ENCODE measurements around the gene NAT8. TPM values are rescaled to one million over a fixed set of nuclear protein-coding genes. Genes with fewer than 3 reads are reported as not detected.

The NAT8 gene
- total RNA-seq, 3 donors from 2014 or later (not counting 1 experiment from before 2014, with no cell fraction given) = not detected

DNA sequence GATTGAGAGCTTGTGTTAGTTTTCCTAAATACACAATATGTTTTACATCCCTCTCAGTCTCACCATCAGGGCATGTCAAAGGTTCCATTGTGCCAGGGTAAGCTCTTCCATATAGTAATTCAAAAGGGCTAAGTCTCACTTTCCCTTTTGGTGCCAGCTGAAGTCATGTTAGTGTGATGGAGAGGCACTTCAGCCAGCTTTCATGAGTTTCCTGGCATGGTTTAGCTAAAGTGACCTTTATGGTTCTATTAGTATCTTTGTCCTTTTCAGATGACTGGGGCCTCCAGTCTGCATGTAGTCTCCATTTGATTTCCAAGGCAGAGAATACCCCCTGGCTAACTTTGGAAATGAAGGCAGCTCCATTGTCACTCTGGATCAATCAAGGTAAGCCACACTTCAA is 27.2 kb downstream of the NAT8 start:
- H3K27ac Mint-ChIP-seq = no peak overlapping the region
- Histone ChIP-seq H3K9me3 (ENCODE audit: control insufficient read depth, insufficient read depth, low read length) (no peaks in the 10 kb centered on the region), H3K27me3 (ENCODE audit: control insufficient read depth, insufficient read depth, low read length) (no peaks in the 10 kb centered on the region), H3K4me1 (ENCODE audit: control insufficient read depth, insufficient read depth, low read length) (no peaks in the 10 kb centered on the region), H3K27ac (ENCODE audit: low read length) (no peak overlapping the region), H3K36me3 (ENCODE audit: control insufficient read depth, insufficient read depth, low read length) (no peaks in the 10 kb centered on the region), H3K4me3 (ENCODE audit: low read length) (no peak overlapping the region)
- no peaks in the 10 kb centered on the region for H3K36me3 Mint-ChIP-seq
- no peak for DNase-seq
- H3K27me3 Mint-ChIP-seq (ENCODE audit: low read depth in 2 of 2) = no peaks in the 10 kb centered on the region
- intact Hi-C loops (cut with micrococcal nuclease) = no loop called here
- no peaks in the 10 kb centered on the region for H3K9me3 Mint-ChIP-seq
- H3K4me1 Mint-ChIP-seq = no peaks in the 10 kb centered on the region
- TF ChIP-seq, protein P1, sequence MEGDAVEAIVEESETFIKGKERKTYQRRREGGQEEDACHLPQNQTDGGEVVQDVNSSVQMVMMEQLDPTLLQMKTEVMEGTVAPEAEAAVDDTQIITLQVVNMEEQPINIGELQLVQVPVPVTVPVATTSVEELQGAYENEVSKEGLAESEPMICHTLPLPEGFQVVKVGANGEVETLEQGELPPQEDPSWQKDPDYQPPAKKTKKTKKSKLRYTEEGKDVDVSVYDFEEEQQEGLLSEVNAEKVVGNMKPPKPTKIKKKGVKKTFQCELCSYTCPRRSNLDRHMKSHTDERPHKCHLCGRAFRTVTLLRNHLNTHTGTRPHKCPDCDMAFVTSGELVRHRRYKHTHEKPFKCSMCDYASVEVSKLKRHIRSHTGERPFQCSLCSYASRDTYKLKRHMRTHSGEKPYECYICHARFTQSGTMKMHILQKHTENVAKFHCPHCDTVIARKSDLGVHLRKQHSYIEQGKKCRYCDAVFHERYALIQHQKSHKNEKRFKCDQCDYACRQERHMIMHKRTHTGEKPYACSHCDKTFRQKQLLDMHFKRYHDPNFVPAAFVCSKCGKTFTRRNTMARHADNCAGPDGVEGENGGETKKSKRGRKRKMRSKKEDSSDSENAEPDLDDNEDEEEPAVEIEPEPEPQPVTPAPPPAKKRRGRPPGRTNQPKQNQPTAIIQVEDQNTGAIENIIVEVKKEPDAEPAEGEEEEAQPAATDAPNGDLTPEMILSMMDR (IDR thresholded peaks at IDR 0.05) = no peak
- no peak for ATAC-seq
- H3K4me3 Mint-ChIP-seq = no peak overlapping the region

DNA sequence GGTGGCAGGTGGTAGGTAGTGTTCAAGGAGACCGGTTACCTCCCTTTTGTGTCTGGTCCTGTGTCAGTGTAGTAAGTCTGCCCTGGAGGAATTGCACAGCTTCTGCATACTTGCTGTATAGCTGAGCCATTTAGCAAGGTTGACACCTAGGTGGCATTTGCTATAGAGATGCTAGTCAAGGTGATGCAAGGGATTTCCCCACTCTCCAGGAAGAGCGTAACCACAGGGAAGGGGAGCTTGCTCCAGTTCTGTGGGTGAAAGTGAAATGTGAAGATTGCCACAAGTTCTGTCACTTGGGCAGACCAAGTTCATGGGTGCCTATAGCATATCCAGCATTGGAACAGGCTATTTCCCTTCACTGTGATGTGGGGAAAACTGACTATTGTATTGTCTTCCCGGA is 28.1 kb downstream of the NAT8 start:
- TF ChIP-seq, protein P1 (IDR thresholded peaks at IDR 0.05) = no peak
- no peak for DNase-seq
- Mint-ChIP-seq H3K9me3 (no peaks in the 10 kb centered on the region), H3K4me3 (no peak overlapping the region), H3K27ac (no peak overlapping the region), H3K36me3 (no peaks in the 10 kb centered on the region), H3K27me3 (ENCODE audit: low read depth in 2 of 2) (no peaks in the 10 kb centered on the region), H3K4me1 (no peaks in the 10 kb centered on the region)
- intact Hi-C loops (cut with micrococcal nuclease) = no loop called here
- H3K27me3 ChIP-seq (ENCODE audit: control insufficient read depth, insufficient read depth, low read length) = no peaks in the 10 kb centered on the region
- H3K4me3 ChIP-seq (ENCODE audit: low read length) = no peak overlapping the region
- 88% methylated on average over 3 of the region's 3 CpGs for WGBS (ENCODE audit: insufficient coverage)
- H3K27ac ChIP-seq (ENCODE audit: low read length) = no peak overlapping the region
- no peak for ATAC-seq
- H3K36me3 ChIP-seq (ENCODE audit: control insufficient read depth, insufficient read depth, low read length) = no peaks in the 10 kb centered on the region
- no peaks in the 10 kb centered on the region for H3K9me3 ChIP-seq (ENCODE audit: control insufficient read depth, insufficient read depth, low read length)
- H3K4me1 ChIP-seq (ENCODE audit: control insufficient read depth, insufficient read depth, low read length) = no peaks in the 10 kb centered on the region

DNA sequence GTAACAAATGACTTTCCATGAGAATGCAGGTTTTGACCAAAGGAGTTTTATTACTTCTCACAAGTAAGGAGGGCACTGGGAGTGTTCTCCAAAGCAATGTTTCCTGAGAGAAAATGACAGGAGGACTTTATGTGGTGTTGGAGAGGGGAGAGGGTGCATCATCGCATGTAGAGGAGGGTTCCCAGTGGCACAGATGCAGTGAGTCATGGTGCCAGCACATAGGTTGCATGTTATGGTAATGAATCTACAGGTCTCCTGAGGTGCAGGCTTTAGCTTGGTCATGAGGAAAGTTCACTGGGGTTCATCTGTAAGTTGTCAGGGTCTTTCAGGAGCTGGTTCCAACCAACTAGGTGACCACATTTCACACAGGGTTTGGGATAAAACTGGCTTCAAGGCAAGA is 30.4 kb downstream of the NAT8 start:
- Histone ChIP-seq H3K4me1 (ENCODE audit: control insufficient read depth, insufficient read depth, low read length) (no peaks in the 10 kb centered on the region), H3K9me3 (ENCODE audit: control insufficient read depth, insufficient read depth, low read length) (no peaks in the 10 kb centered on the region), H3K36me3 (ENCODE audit: control insufficient read depth, insufficient read depth, low read length) (peaks cover 4% of the 10 kb centered on the region), H3K4me3 (ENCODE audit: low read length) (no peak overlapping the region), H3K27ac (ENCODE audit: low read length) (no peak overlapping the region), H3K27me3 (ENCODE audit: control insufficient read depth, insufficient read depth, low read length) (no peaks in the 10 kb centered on the region)
- intact Hi-C loops (cut with micrococcal nuclease) = no loop called here
- Mint-ChIP-seq H3K4me3 (no peak overlapping the region), H3K27me3 (ENCODE audit: low read depth in 2 of 2) (no peaks in the 10 kb centered on the region), H3K27ac (no peak overlapping the region), H3K4me1 (no peaks in the 10 kb centered on the region), H3K9me3 (no peaks in the 10 kb centered on the region), H3K36me3 (no peaks in the 10 kb centered on the region)
- TF ChIP-seq, protein P1 (IDR thresholded peaks at IDR 0.05) = no peak
- DNase-seq = no peak
- 93% methylated on average over 1 of the region's 1 CpG for WGBS (ENCODE audit: insufficient coverage)
- no peak for ATAC-seq

DNA sequence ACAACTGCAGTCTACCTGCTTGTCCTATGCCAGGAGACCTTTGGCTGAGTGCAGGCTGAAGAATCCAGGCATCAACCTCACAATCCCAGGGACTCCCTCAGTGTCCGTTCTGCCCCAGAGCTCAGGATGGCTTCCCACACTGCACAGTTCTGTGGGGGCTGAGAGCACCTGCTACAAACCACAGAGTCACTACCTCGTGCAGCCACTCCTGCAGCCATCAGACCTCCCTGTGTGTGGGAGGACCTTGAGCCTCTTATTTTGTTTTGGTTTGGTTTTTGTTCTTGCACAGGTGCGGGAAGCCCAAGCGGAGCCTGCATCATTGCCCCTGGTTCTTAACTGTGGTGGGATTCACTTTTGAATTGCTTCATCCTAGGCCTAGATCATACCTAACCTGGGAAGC is 31.0 kb downstream of the NAT8 start:
- intact Hi-C loops (cut with micrococcal nuclease) = no loop called here
- H3K9me3 Mint-ChIP-seq = no peaks in the 10 kb centered on the region
- no peak overlapping the region for H3K4me3 ChIP-seq (ENCODE audit: low read length)
- peaks cover 4% of the 10 kb centered on the region for H3K36me3 ChIP-seq (ENCODE audit: control insufficient read depth, insufficient read depth, low read length)
- no peak for ATAC-seq
- no peaks in the 10 kb centered on the region for H3K36me3 Mint-ChIP-seq
- H3K27ac Mint-ChIP-seq = no peak overlapping the region
- H3K4me3 Mint-ChIP-seq = no peak overlapping the region
- no peak overlapping the region for H3K27ac ChIP-seq (ENCODE audit: low read length)
- H3K4me1 Mint-ChIP-seq = no peaks in the 10 kb centered on the region
- H3K9me3 ChIP-seq (ENCODE audit: control insufficient read depth, insufficient read depth, low read length) = no peaks in the 10 kb centered on the region
- H3K4me1 ChIP-seq (ENCODE audit: control insufficient read depth, insufficient read depth, low read length) = no peaks in the 10 kb centered on the region
- TF ChIP-seq, protein P1 (IDR thresholded peaks at IDR 0.05) = no peak
- no peaks in the 10 kb centered on the region for H3K27me3 ChIP-seq (ENCODE audit: control insufficient read depth, insufficient read depth, low read length)
- no peaks in the 10 kb centered on the region for H3K27me3 Mint-ChIP-seq (ENCODE audit: low read depth in 2 of 2)
- WGBS (ENCODE audit: insufficient coverage) = 76% methylated on average over 4 of the region's 4 CpGs
- DNase-seq = no peak
